ENCODE results near the gene ADAM29. TPM values are rescaled to one million over a fixed set of nuclear protein-coding genes. Genes with fewer than 3 reads are reported as not detected.

The ADAM29 gene
- total RNA-seq, 4 donors from 2014 or later = not detected

- Histone ChIP-seq H3K27ac (no peak overlapping the region), H3K27me3 (no peaks in the 10 kb centered on the region), H3K4me1 (no peaks in the 10 kb centered on the region), H3K4me3 (no peak overlapping the region), H3K9me3 (no peaks in the 10 kb centered on the region), H3K36me3 (no peaks in the 10 kb centered on the region)
- intact Hi-C loops (cut with DNase I; ENCODE audit: low total_unique reads) = no loop called here
- TF ChIP-seq CTCF (IDR thresholded peaks at IDR 0.05) (no peak), POLR2A (IDR thresholded peaks at IDR 0.05) (no peak)
- no peak for DNase-seq
Observed at GRCh38 chr4:174912919-174913543, 5.1 kb upstream of the ADAM29 start.

GRCh38 chr4:174919886-174920423 is 1.8 kb downstream of the ADAM29 start:
- TF ChIP-seq CTCF (IDR thresholded peaks at IDR 0.05) (no peak), POLR2A (IDR thresholded peaks at IDR 0.05) (no peak)
- Histone ChIP-seq H3K4me3 (no peak overlapping the region), H3K27me3 (no peaks in the 10 kb centered on the region), H3K4me1 (no peaks in the 10 kb centered on the region), H3K9me3 (no peaks in the 10 kb centered on the region), H3K27ac (no peak overlapping the region), H3K36me3 (no peaks in the 10 kb centered on the region)
- DNase-seq = no peak
- intact Hi-C loops (cut with DNase I; ENCODE audit: low total_unique reads) = no loop called here

- TF ChIP-seq POLR2A (IDR thresholded peaks at IDR 0.05) = no peak
- TF ChIP-seq CTCF (IDR thresholded peaks at IDR 0.05) = no peak
- H3K9me3 ChIP-seq = no peaks in the 10 kb centered on the region
- no peaks in the 10 kb centered on the region for H3K4me1 ChIP-seq
- no peak for DNase-seq
- H3K27ac ChIP-seq = no peak overlapping the region
- H3K36me3 ChIP-seq = no peaks in the 10 kb centered on the region
- intact Hi-C loops (cut with DNase I; ENCODE audit: low total_unique reads) = no loop called here
- H3K27me3 ChIP-seq = no peaks in the 10 kb centered on the region
- no peak overlapping the region for H3K4me3 ChIP-seq
Observed at GRCh38 chr4:174926958-174927357, 8.8 kb downstream of the ADAM29 start.

GRCh38 chr4:174928174-174928573 is 10.0 kb downstream of the ADAM29 start:
- TF ChIP-seq POLR2A (IDR thresholded peaks at IDR 0.05) = no peak
- TF ChIP-seq CTCF (IDR thresholded peaks at IDR 0.05) = no peak
- Histone ChIP-seq H3K27me3 (no peaks in the 10 kb centered on the region), H3K36me3 (no peaks in the 10 kb centered on the region), H3K9me3 (no peaks in the 10 kb centered on the region), H3K4me1 (no peaks in the 10 kb centered on the region), H3K4me3 (no peak overlapping the region), H3K27ac (no peak overlapping the region)
- intact Hi-C loops (cut with DNase I; ENCODE audit: low total_unique reads) = no loop called here
- no peak for DNase-seq

GRCh38 chr4:174928575-174929253 is 10.6 kb downstream of the ADAM29 start:
- DNase-seq = no peak
- H3K36me3 ChIP-seq = no peaks in the 10 kb centered on the region
- H3K27me3 ChIP-seq = no peaks in the 10 kb centered on the region
- no peak for TF ChIP-seq CTCF (IDR thresholded peaks at IDR 0.05)
- no peak for TF ChIP-seq POLR2A (IDR thresholded peaks at IDR 0.05)
- intact Hi-C loops (cut with DNase I; ENCODE audit: low total_unique reads) = no loop called here
- H3K27ac ChIP-seq = no peak overlapping the region
- H3K9me3 ChIP-seq = no peaks in the 10 kb centered on the region
- no peak overlapping the region for H3K4me3 ChIP-seq
- H3K4me1 ChIP-seq = no peaks in the 10 kb centered on the region

Data from uterus (tissue), 4 donors.